Activated CD4-positive, alpha-beta T cell treated with anti-CD3 and anti-CD28 coated beads, Interleukin-2, amount 10 ng/mL, durations not matched to agents 7 days and 5 days (primary cell): ENCODE data around the gene CTDSPL. TPM values are rescaled to one million over a fixed set of nuclear protein-coding genes. Genes with fewer than 3 reads are reported as not detected.

Experiments used
- CTCF ChIA-PET: fragments of 350-600 bp; sonication (Branson Sonifier 250); formaldehyde crosslinking; loops from one replicate; lab custom pipeline; 2021; ENCODE audit warnings: antibody characterized with exemption; lab: Charles Lee
- POLR2A ChIA-PET: fragments of 350-600 bp; sonication (Branson Sonifier 250); formaldehyde crosslinking; loops from one replicate; lab custom pipeline; 2021; ENCODE audit warnings: antibody characterized with exemption; lab: Charles Lee
- DNase-seq: peaks from one replicate; pipeline ENCODE4 v3.0.0-alpha.2; 2020
- H3K27ac Mint-ChIP-seq: one replicate; pipeline ENCODE4 v1.8.0; 2021; ENCODE audit warnings: mild to moderate bottlenecking, moderate library complexity, mixed read lengths
- H3K27me3 Mint-ChIP-seq: one replicate; pipeline ENCODE4 v1.8.0; 2021; ENCODE audit warnings: mixed read lengths
- H3K36me3 Mint-ChIP-seq: one replicate; pipeline ENCODE4 v1.8.0; 2021; ENCODE audit warnings: low read depth, mixed read lengths
- H3K4me1 Mint-ChIP-seq: one replicate; pipeline ENCODE4 v1.8.0; 2021; ENCODE audit warnings: mixed read lengths
- H3K4me3 Mint-ChIP-seq: one replicate; pipeline ENCODE4 v1.8.0; 2021; ENCODE audit warnings: mild to moderate bottlenecking, moderate library complexity, mixed read lengths
- H3K9me3 Mint-ChIP-seq: one replicate; pipeline ENCODE4 v1.8.0; 2021; ENCODE audit warnings: mixed read lengths
- total RNA-seq, 2 experiments: library from RNA; stranded (reverse); gene quantifications; one replicate each; pipeline ENCODE4 v1.2.3, GENCODE V29; 2021

Gene CTDSPL
- total RNA-seq, 2 experiments from 2014 or later = 4.6 to 4.7 TPM

GRCh38 chr3:38001456-38002081, 139.9 kb downstream of the CTDSPL start:
- H3K27me3 Mint-ChIP-seq = no peaks in the 10 kb centered on the region
- H3K9me3 Mint-ChIP-seq = no peaks in the 10 kb centered on the region
- POLR2A ChIA-PET = no interaction called here
- CTCF ChIA-PET = interaction anchor here (1.0 to 1.4 kb wide), 6 partner anchors 10 to 146 kb away, joined by 3 to 6 read pairs (median 3); no protein-coding TSS in a partner anchor
- DNase-seq = no peak
- H3K4me3 Mint-ChIP-seq = no peak overlapping the region
- H3K36me3 Mint-ChIP-seq = peaks cover 27% of the 10 kb centered on the region
- peaks cover 41% of the 10 kb centered on the region for H3K4me1 Mint-ChIP-seq
- no peak overlapping the region for H3K27ac Mint-ChIP-seq

DNA sequence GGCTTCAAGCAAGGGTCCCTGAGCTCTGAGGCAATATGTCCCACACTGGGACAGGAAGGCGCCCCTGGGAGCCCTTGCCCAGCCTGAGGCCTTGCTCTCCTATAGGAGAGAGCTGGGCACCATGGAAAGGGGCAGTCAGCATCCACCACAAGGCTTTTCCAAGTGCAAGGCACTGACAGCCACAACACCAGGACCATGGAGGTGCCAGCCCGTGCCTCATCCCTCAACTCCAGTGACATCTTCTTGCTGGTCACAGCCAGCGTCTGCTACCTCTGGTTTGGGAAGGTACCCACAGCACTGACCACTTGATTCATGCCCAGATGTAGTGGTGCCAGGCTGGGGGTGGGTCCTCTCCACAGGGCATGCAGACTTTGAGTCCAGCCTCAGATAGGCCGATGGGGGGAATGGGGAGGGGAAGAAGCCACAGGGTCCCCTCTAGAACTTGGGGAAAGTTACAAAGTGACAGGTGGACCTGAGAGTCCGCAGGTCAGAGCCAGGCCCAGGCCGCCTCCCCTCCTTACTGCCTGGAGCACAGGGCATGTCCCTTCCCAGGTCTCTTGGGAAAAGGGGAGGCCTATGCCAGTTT, 140.7 kb downstream of the CTDSPL start:
- H3K36me3 Mint-ChIP-seq = peaks cover 19% of the 10 kb centered on the region

GRCh38 chr3:38002940-38003339, 141.3 kb downstream of the CTDSPL start:
- Mint-ChIP-seq H3K27me3 (no peaks in the 10 kb centered on the region), H3K4me1 (peaks cover 30% of the 10 kb centered on the region), H3K9me3 (no peaks in the 10 kb centered on the region), H3K27ac (no peak overlapping the region), H3K4me3 (no peak overlapping the region), H3K36me3 (peaks cover 19% of the 10 kb centered on the region)
- ChIA-PET POLR2A (no interaction called here), CTCF (interaction anchor here (1.0 to 1.6 kb wide), 4 partner anchors 10 to 19 kb away, joined by 3 to 8 read pairs (median 4); no protein-coding TSS in a partner anchor)
- no peak for DNase-seq

More for the DNA sequence above, 140.7 kb downstream of the CTDSPL start:
- H3K4me1 Mint-ChIP-seq = peaks cover 33% of the 10 kb centered on the region
- H3K9me3 Mint-ChIP-seq = no peaks in the 10 kb centered on the region
- H3K4me3 Mint-ChIP-seq = no peak overlapping the region
- ChIA-PET POLR2A (no interaction called here), CTCF (interaction anchor here (1.0 to 1.3 kb wide), 4 partner anchors 11 to 146 kb away, joined by 3 to 6 read pairs (median 3); no protein-coding TSS in a partner anchor)
- H3K27ac Mint-ChIP-seq = no peak overlapping the region
- DNase-seq = no peak
- no peaks in the 10 kb centered on the region for H3K27me3 Mint-ChIP-seq

DNA sequence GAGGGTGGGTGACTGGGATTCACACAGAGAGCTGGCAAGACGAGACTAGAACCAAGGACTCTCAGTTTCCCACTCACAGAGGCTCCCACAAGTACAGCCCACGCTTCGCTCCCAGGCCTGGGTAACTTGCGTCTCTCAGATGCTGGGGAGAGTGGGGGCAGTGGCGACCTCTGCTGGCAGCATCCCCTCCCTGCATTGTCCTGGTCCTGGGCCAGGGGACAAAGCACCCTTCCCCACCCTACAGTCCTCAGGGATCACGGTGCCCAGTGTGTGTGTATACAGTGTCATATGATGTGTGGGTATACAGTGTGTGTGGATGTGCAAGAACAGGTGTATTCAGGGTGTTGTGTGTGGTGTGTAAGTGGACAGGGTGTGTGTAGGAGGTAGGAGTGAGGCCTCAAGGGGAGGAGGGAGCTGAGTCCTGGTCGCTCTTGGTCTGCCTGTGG, 141.7 kb downstream of the CTDSPL start:
- ChIA-PET CTCF (interaction anchor here (0.7 to 1.6 kb wide), 8 partner anchors 10 to 42 kb away, joined by 3 to 8 read pairs (median 4); no protein-coding TSS in a partner anchor), POLR2A (no interaction called here)
- Mint-ChIP-seq H3K36me3 (peaks cover 19% of the 10 kb centered on the region), H3K4me1 (peaks cover 26% of the 10 kb centered on the region), H3K27me3 (no peaks in the 10 kb centered on the region), H3K9me3 (no peaks in the 10 kb centered on the region), H3K27ac (no peak overlapping the region), H3K4me3 (no peak overlapping the region)
- DNase-seq = peak; percentile 49

- no peaks in the 10 kb centered on the region for H3K9me3 Mint-ChIP-seq
- no peak for DNase-seq
- POLR2A ChIA-PET = no interaction called here
- peaks cover 19% of the 10 kb centered on the region for H3K36me3 Mint-ChIP-seq
- H3K4me3 Mint-ChIP-seq = no peak overlapping the region
- peak overlapping the region; percentile 71 for H3K27ac Mint-ChIP-seq
- peaks cover 22% of the 10 kb centered on the region for H3K4me1 Mint-ChIP-seq
- CTCF ChIA-PET = interaction anchor here (0.7 to 1.6 kb wide), 8 partner anchors 9 to 41 kb away, joined by 3 to 8 read pairs (median 4); no protein-coding TSS in a partner anchor
- no peaks in the 10 kb centered on the region for H3K27me3 Mint-ChIP-seq
These were observed 142.2 kb downstream of the CTDSPL start for GRCh38 chr3:38003817-38004414.

DNA sequence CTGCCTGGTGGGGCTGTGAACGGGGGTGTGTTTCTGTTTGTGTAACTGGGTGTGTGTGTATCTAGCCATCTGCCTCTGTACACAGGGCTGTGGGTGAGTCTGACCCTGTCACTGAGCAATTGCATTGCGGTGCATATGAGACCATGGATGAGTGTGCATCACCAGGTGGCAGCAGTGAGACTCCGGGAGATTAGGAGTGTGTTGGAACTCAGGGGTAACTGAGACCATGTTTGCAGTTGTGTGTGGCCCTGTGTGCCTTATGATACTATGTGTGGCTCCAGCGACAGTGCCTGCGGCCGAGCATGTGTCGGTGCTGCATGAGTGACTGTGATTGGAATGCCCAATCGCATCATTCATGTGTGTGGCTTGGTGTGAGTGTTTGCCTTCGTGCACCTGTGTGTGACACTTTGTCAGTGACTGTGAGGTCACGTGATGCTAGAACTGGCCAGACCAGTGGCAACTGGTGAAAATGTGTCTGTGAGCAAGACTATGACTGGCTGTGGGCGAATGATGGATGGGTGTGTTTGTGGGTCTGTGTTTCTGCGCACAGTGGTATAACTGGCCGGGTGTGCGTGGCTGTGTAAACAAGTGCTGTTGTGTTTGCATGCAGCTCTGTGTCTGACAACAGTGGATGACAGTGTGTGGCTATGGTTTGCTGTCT, 142.9 kb downstream of the CTDSPL start:
- Mint-ChIP-seq H3K4me1 (peaks cover 16% of the 10 kb centered on the region), H3K9me3 (no peaks in the 10 kb centered on the region), H3K36me3 (peaks cover 14% of the 10 kb centered on the region), H3K27ac (peak overlapping the region; percentile 7), H3K27me3 (no peaks in the 10 kb centered on the region), H3K4me3 (no peak overlapping the region)
- ChIA-PET POLR2A (no interaction called here), CTCF (interaction anchor here (0.7 to 1.6 kb wide), 8 partner anchors 8 to 40 kb away, joined by 3 to 8 read pairs (median 4); no protein-coding TSS in a partner anchor)
- DNase-seq = peak; percentile 70

- H3K9me3 Mint-ChIP-seq = no peaks in the 10 kb centered on the region
- H3K36me3 Mint-ChIP-seq = peaks cover 10% of the 10 kb centered on the region
- H3K27me3 Mint-ChIP-seq = no peaks in the 10 kb centered on the region
- no peak for DNase-seq
- ChIA-PET CTCF (interaction anchor here (0.6 to 1.0 kb wide), 4 partner anchors 8 to 487 kb away, joined by 3 to 5 read pairs (median 3); no protein-coding TSS in a partner anchor), POLR2A (interaction anchor here (0.7 kb wide), 1 partner anchor 223 kb away, joined by 3 read pairs; no protein-coding TSS in a partner anchor)
- H3K27ac Mint-ChIP-seq = no peak overlapping the region
- peaks cover 14% of the 10 kb centered on the region for H3K4me1 Mint-ChIP-seq
- H3K4me3 Mint-ChIP-seq = no peak overlapping the region
These were observed 143.7 kb downstream of the CTDSPL start for GRCh38 chr3:38005076-38006020.

GRCh38 chr3:38006031-38006430, 144.4 kb downstream of the CTDSPL start:
- POLR2A ChIA-PET = no interaction called here
- Mint-ChIP-seq H3K9me3 (no peaks in the 10 kb centered on the region), H3K4me3 (no peak overlapping the region)

GRCh38 chr3:38006445-38006995, 144.8 kb downstream of the CTDSPL start:
- Mint-ChIP-seq H3K9me3 (no peaks in the 10 kb centered on the region), H3K27me3 (no peaks in the 10 kb centered on the region), H3K4me1 (peaks cover 14% of the 10 kb centered on the region), H3K27ac (no peak overlapping the region), H3K4me3 (no peak overlapping the region), H3K36me3 (peaks cover 7% of the 10 kb centered on the region)
- ChIA-PET POLR2A (no interaction called here), CTCF (interaction anchor here (1.0 to 1.5 kb wide), 3 partner anchors 9 to 21 kb away, joined by 3 to 6 read pairs (median 3); no protein-coding TSS in a partner anchor)
- DNase-seq = no peak

More at GRCh38 chr3:38006031-38006430, 144.4 kb downstream of the CTDSPL start:
- peaks cover 7% of the 10 kb centered on the region for H3K36me3 Mint-ChIP-seq
- no peak overlapping the region for H3K27ac Mint-ChIP-seq
- CTCF ChIA-PET = interaction anchor here (1.3 kb wide), 1 partner anchor 14 kb away, joined by 3 read pairs; no protein-coding TSS in a partner anchor
- H3K4me1 Mint-ChIP-seq = peaks cover 14% of the 10 kb centered on the region
- no peak for DNase-seq
- no peaks in the 10 kb centered on the region for H3K27me3 Mint-ChIP-seq

- no peak for DNase-seq
- ChIA-PET CTCF (interaction anchor here (1.5 kb wide), 1 partner anchor 10 kb away, joined by 6 read pairs; no protein-coding TSS in a partner anchor), POLR2A (no interaction called here)
- Mint-ChIP-seq H3K4me1 (peaks cover 14% of the 10 kb centered on the region), H3K36me3 (no peaks in the 10 kb centered on the region), H3K27me3 (no peaks in the 10 kb centered on the region), H3K27ac (no peak overlapping the region), H3K4me3 (no peak overlapping the region), H3K9me3 (no peaks in the 10 kb centered on the region)
These were observed 146.0 kb downstream of the CTDSPL start for GRCh38 chr3:38007754-38008090.

DNA sequence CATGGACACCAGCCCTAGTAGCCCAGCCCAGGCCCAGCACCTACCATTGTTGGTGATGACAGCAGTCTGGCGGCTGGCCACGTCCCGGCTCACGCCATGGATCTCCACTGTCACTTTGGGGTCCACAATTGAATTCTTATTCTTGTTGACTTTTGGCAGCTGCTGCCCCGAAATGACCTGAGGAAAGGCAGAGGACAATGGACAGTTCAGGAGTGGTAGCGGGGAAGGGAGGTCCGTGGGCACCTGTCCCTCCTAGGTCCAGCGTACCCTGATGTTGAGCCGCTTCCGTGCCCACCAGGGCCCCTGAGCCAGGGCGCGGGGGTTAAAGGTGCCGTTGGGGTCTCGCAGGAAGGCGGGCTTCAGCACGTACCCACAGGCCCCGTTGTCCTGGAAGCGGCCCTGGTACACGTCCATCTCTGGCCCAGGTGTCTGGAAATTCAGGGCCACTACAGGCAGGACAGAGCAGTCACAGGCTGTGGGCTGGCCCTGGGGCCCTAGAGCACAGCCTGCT, 146.6 kb downstream of the CTDSPL start:
- Mint-ChIP-seq H3K4me1 (peaks cover 14% of the 10 kb centered on the region), H3K9me3 (no peaks in the 10 kb centered on the region), H3K27me3 (no peaks in the 10 kb centered on the region), H3K27ac (no peak overlapping the region), H3K36me3 (no peaks in the 10 kb centered on the region), H3K4me3 (no peak overlapping the region)
- ChIA-PET CTCF (interaction anchor here (1.0 to 1.5 kb wide), 2 partner anchors 11 to 34 kb away, joined by 3 to 6 read pairs; no protein-coding TSS in a partner anchor), POLR2A (no interaction called here)
- DNase-seq = no peak
